Thoracic aorta endothelial cell (primary cell): ENCODE measurements around the gene SLC45A1. TPM values are rescaled to one million over a fixed set of nuclear protein-coding genes. Genes with fewer than 3 reads are reported as not detected.

Experiments
- small RNA-seq: library from RNA; depleted of rRNA; stranded (forward); fragments of <200 nt; gene quantifications from one replicate; pipeline ENCODE3, GENCODE V24; 2012
- total RNA-seq: library from RNA; depleted of rRNA; stranded (reverse); fragments of >200 nt; gene quantifications from 2 replicates; pipeline ENCODE4 v1.2.3, GENCODE V29; 2012

SLC45A1 gene
- 0.40 and 0.57 TPM in 2 replicates for total RNA-seq

GRCh38 chr1:8317647-8318381, at the start of gene SLC45A1:
Gene SLC45A1, plus strand, starts transcription at chr1:8318114. Its CDS starts 6,216 bp downstream, at chr1:8324330.

Small RNAs within 50 kb of the gene (small RNA-seq; reads per million reads assigned to genes)
- gene RF00019 (not detected), gene RNU6-991P (not detected)
